SH-SY5Y (cell line): ENCODE data around the gene NME7.

ENCODE experiments used
- GATA2 ChIP-seq: IDR thresholded peaks from 2 replicates; pipeline ENCODE4 v1.6.1; 2011; ENCODE audit warnings: mild to moderate bottlenecking, low read depth, low read length
- GATA3 ChIP-seq: IDR thresholded peaks from 2 replicates; pipeline ENCODE4 v1.6.1; 2011; ENCODE audit warnings: low read depth, mild to moderate bottlenecking, low read length, moderate library complexity

- no peak for TF ChIP-seq GATA3
- TF ChIP-seq GATA2 = no peak
Measured at GRCh38 chr1:169300854-169301253, 66.7 kb downstream of the NME7 start.
